Stomach (tissue), 9 donors: ENCODE measurements around the gene PTPN14. TPM values are rescaled to one million over a fixed set of nuclear protein-coding genes. Genes with fewer than 3 reads are reported as not detected.

ENCODE experiments used
- DNase-seq, 2 donors: peaks; one replicate each; pipeline versions ENCODE4 v3.0.0 to v3.0.0-alpha.2; 2013 to 2019
- H3K27ac ChIP-seq, 5 donors: fragments of 200-600 bp in 4 of 5; sonication (generic) in 4 of 5; one replicate each; pipeline ENCODE4 v1.5.1; 2013 to 2019; ENCODE audit warnings: mild to moderate bottlenecking in 1 of 5, moderate library complexity in 1 of 5
- H3K27me3 ChIP-seq, 3 donors: fragments of 200-600 bp; sonication (generic); one replicate each; pipeline ENCODE4 v1.5.1; 2017 to 2019; ENCODE audit warnings: mixed run types in 1 of 3
- H3K36me3 ChIP-seq, 4 donors: fragments of 200-600 bp; sonication (generic); 1 replicate in 3 of 4; 2 replicates in 1 of 4; pipeline ENCODE4 v1.5.1; 2016 to 2019
- H3K4me1 ChIP-seq, 4 donors: fragments of 200-600 bp; sonication (generic); one replicate each; pipeline ENCODE4 v1.5.1; 2016 to 2019
- H3K4me3 ChIP-seq, 4 donors: fragments of 200-600 bp; sonication (generic) in 3 of 4; one replicate each; pipeline ENCODE4 v1.5.1; 2016 to 2019; ENCODE audit warnings: mild to moderate bottlenecking in 1 of 4
- H3K9me3 ChIP-seq, 4 donors: fragments of 200-600 bp; sonication (generic); one replicate each; pipeline ENCODE4 v1.5.1; 2016 to 2019
- CTCF ChIP-seq, 7 experiments: fragments of 450-650 bp in 4 of 7; fragments of 200-600 bp in 3 of 7; sonication (generic) in 3 of 7; IDR thresholded peaks; one replicate each; pipeline ENCODE4 v1.5.1; 2016 to 2019; ENCODE audit warnings: antibody characterized with exemption in 7 of 7, control low read depth in 2 of 7, mild to moderate bottlenecking in 1 of 7
- EP300 ChIP-seq: sonication (generic); formaldehyde crosslinking; IDR thresholded peaks from one replicate; pipeline ENCODE4 v1.6.1; 2017; ENCODE audit warnings: antibody characterized with exemption
- POLR2A ChIP-seq, 4 donors: fragments of 450-650 bp; IDR thresholded peaks; one replicate each; pipeline ENCODE4 v1.6.1; 2016; ENCODE audit warnings: antibody characterized with exemption in 4 of 4, control low read depth in 2 of 4, mild to moderate bottlenecking in 1 of 4, moderate library complexity in 1 of 4
- POLR2AphosphoS5 ChIP-seq, 3 donors: sonication (generic); formaldehyde crosslinking; IDR thresholded peaks; one replicate each; pipeline ENCODE4 v1.6.1; 2016; ENCODE audit warnings: antibody characterized with exemption in 3 of 3
- WGBS, 5 donors: extraction: QIAGEN DNeasy Blood & Tissue Kit in 3 of 5; methylation state at CpG; one replicate each; pipeline versions ENCODE4 v1.1.5 to v1.1.7; 2013 to 2018; 5-methylcytosine and 5-hydroxymethylcytosine counted together
- intact Hi-C: fragments of 100-400 bp; cut with DNase I; formaldehyde crosslinking; loops from one replicate; pipeline ENCODE4 v1.15.1; 2023; ENCODE audit warnings: low total_unique reads
- polyA plus RNA-seq, 3 donors: library from polyadenylated mRNA; stranded (reverse); fragments of 200-250 nt; gene quantifications; one replicate each; pipeline ENCODE4 v1.2.3, GENCODE V29; 2013
- total RNA-seq, 5 donors: library from RNA; depleted of rRNA; stranded (reverse); fragments of >200 nt; gene quantifications; one replicate each; pipeline versions ENCODE4 v1.1.0 to v1.2.3, GENCODE V29; 2014 to 2016
- donor health status: healthy with polysubstance abuse.
- donor health status: Bipolar disorder and iron deficiency.
- donor health status: healthy.

Gene PTPN14
- total and polyA plus RNA-seq, 8 donors: 1.7 to 44.6 (median 9.8) TPM

- TF ChIP-seq EP300 (no peak), CTCF (IDR thresholded peaks at IDR 0.05) (no peak), POLR2A (IDR thresholded peaks at IDR 0.05) (no peak), POLR2AphosphoS5 (IDR thresholded peaks at IDR 0.05) (no peak)
- Histone ChIP-seq H3K27ac (peak overlapping the region in 2 of 5 donors; percentile 32 to 37), H3K27me3 (no peaks in the 10 kb centered on the region), H3K9me3 (no peaks in the 10 kb centered on the region), H3K36me3 (no peaks in the 10 kb centered on the region), H3K4me1 (peaks cover 11 to 76% (median 40%) of the 10 kb centered on the region in 4 donors), H3K4me3 (no peak overlapping the region)
- no peak for DNase-seq
- WGBS, 5 donors: 80 to 95% (median 89%) methylated on average over 2 of the region's 2 CpGs
- intact Hi-C loops: no loop called here
Observed at GRCh38 chr1:214541206-214541605, 10.2 kb downstream of the PTPN14 start.

GRCh38 chr1:214540324-214540723, 11.1 kb downstream of the PTPN14 start:
- intact Hi-C loops: no loop called here
- Histone ChIP-seq H3K4me1 (peaks cover 11 to 68% (median 35%) of the 10 kb centered on the region in 4 donors), H3K4me3 (no peak overlapping the region)

GRCh38 chr1:214538496-214538895, 12.9 kb downstream of the PTPN14 start:
- intact Hi-C loops: no loop called here
- WGBS, 5 donors: 33 to 43% (median 34%) methylated on average over 3 of the region's 3 CpGs

More at GRCh38 chr1:214540324-214540723, 11.1 kb downstream of the PTPN14 start:
- H3K27me3 ChIP-seq: no peaks in the 10 kb centered on the region
- no peaks in the 10 kb centered on the region for H3K9me3 ChIP-seq
- 68 to 84% (median 76%) methylated on average over 5 of the region's 5 CpGs for WGBS, 5 donors
- H3K36me3 ChIP-seq: no peaks in the 10 kb centered on the region
- TF ChIP-seq POLR2AphosphoS5 (IDR thresholded peaks at IDR 0.05): no peak
- no peak for TF ChIP-seq EP300
- TF ChIP-seq POLR2A (IDR thresholded peaks at IDR 0.05): no peak
- TF ChIP-seq CTCF (IDR thresholded peaks at IDR 0.05): no peak
- DNase-seq: no peak
- no peak overlapping the region for H3K27ac ChIP-seq

GRCh38 chr1:214537872-214538473, 13.4 kb downstream of the PTPN14 start:
- TF ChIP-seq CTCF (IDR thresholded peaks at IDR 0.05) (no peak), POLR2AphosphoS5 (IDR thresholded peaks at IDR 0.05) (no peak), EP300 (no peak), POLR2A (IDR thresholded peaks at IDR 0.05) (no peak)
- WGBS, 5 donors: 60 to 72% (median 62%) methylated on average over 4 of the region's 4 CpGs
- no peak for DNase-seq
- peak overlapping the region in 1 of 5 donors; percentile 11 for H3K27ac ChIP-seq
- no peaks in the 10 kb centered on the region for H3K9me3 ChIP-seq
- H3K4me3 ChIP-seq: no peak overlapping the region
- peaks cover 11 to 60% (median 33%) of the 10 kb centered on the region in 4 donors for H3K4me1 ChIP-seq
- peaks cover 0 to 2% (median under 1%) of the 10 kb centered on the region in 4 donors for H3K36me3 ChIP-seq
- H3K27me3 ChIP-seq: no peaks in the 10 kb centered on the region
- intact Hi-C loops: no loop called here

More at GRCh38 chr1:214538496-214538895, 12.9 kb downstream of the PTPN14 start:
- H3K9me3 ChIP-seq: no peaks in the 10 kb centered on the region
- H3K4me3 ChIP-seq: no peak overlapping the region
- TF ChIP-seq CTCF (IDR thresholded peaks at IDR 0.05): no peak
- TF ChIP-seq POLR2A (IDR thresholded peaks at IDR 0.05): no peak
- TF ChIP-seq EP300: no peak
- TF ChIP-seq POLR2AphosphoS5 (IDR thresholded peaks at IDR 0.05): no peak
- no peaks in the 10 kb centered on the region for H3K36me3 ChIP-seq
- peak overlapping the region in 1 of 5 donors; percentile 11 for H3K27ac ChIP-seq
- peaks cover 11 to 60% (median 33%) of the 10 kb centered on the region in 4 donors for H3K4me1 ChIP-seq
- peak in 1 of 2 donors; percentile 66 for DNase-seq
- H3K27me3 ChIP-seq: no peaks in the 10 kb centered on the region
